Measurements from ENCODE around the gene CHD2.

Gene CHD2

GRCh38 chr15:93025625-93025982 is 125.5 kb downstream of the CHD2 start:
- 91 to 100% methylated on average over 1 of the region's 1 CpG for WGBS, 2 experiments
- Histone ChIP-seq H3K36me3 (ENCODE audit: control insufficient read depth, insufficient read depth, low read length) (peaks cover 32% of the 10 kb centered on the region), H3K9me3 (ENCODE audit: control insufficient read depth, low read length) (no peaks in the 10 kb centered on the region), H3K4me3 (ENCODE audit: insufficient read depth, low read depth, low read length) (no peak overlapping the region), H3K27ac (ENCODE audit: insufficient read depth, low read depth, low read length, poor library complexity, severe bottlenecking) (no peak overlapping the region), H3K4me1 (ENCODE audit: control insufficient read depth, insufficient read depth, low read length) (no peaks in the 10 kb centered on the region), H3K27me3 (ENCODE audit: control insufficient read depth, insufficient read depth, low read length, poor library complexity, severe bottlenecking) (no peaks in the 10 kb centered on the region)

DNA sequence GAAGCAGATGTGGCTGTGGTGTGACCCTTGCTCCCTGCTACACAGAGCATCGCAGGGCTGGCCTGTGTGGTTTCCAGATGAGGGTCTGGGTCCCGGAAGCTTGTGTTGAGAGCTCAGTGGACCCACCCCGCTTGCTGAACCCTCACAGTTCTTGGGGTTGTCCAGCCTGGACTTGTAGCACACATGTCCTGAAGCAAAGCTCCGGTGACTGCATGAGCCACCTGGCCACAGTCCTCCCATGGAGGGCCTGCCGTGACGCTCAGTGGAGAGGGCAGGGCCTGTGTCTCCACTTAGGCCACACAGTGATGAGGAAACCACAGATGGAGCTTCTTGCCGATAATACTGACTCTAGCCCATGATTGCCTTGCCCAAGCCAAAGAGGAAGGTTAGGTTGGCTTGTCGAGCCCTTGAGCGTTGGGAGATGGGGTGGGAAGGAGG is 126.3 kb downstream of the CHD2 start:
- peaks cover 24% of the 10 kb centered on the region for H3K36me3 ChIP-seq (ENCODE audit: control insufficient read depth, insufficient read depth, low read length)
- 95 to 97% methylated on average over 9 of the region's 9 CpGs for WGBS, 2 experiments
- H3K27ac ChIP-seq (ENCODE audit: insufficient read depth, low read depth, low read length, poor library complexity, severe bottlenecking) = no peak overlapping the region

DNA sequence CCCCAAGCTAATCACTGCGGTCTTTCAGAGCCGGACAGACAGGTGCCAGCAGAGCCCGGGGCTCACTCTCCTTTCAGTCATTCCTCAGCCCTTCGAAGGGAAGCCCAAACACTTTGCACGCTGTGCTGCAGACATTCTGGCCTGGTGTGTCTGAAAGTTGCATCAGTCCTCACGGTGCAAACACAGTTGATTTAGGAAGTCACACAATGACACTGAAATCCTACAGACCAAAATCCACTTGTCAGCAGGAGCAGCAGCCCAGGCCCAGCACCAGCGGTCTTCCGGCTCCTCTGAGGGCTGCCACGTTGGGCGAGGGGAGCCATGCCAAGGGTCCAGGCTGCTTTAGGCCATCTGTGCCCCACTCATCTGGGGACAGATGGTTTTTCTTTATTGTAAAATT is 127.3 kb downstream of the CHD2 start:
- no peaks in the 10 kb centered on the region for H3K27me3 ChIP-seq (ENCODE audit: control insufficient read depth, insufficient read depth, low read length, poor library complexity, severe bottlenecking)
- WGBS, 2 experiments = 92 to 96% methylated on average over 10 of the region's 10 CpGs
- H3K27ac ChIP-seq (ENCODE audit: insufficient read depth, low read depth, low read length, poor library complexity, severe bottlenecking) = no peak overlapping the region
- H3K4me1 ChIP-seq (ENCODE audit: control insufficient read depth, insufficient read depth, low read length) = no peaks in the 10 kb centered on the region
- H3K4me3 ChIP-seq (ENCODE audit: insufficient read depth, low read depth, low read length) = no peak overlapping the region
- peaks cover 17% of the 10 kb centered on the region for H3K36me3 ChIP-seq (ENCODE audit: control insufficient read depth, insufficient read depth, low read length)
- no peaks in the 10 kb centered on the region for H3K9me3 ChIP-seq (ENCODE audit: control insufficient read depth, low read length)

More for the DNA sequence above, 126.3 kb downstream of the CHD2 start:
- Histone ChIP-seq H3K4me3 (ENCODE audit: insufficient read depth, low read depth, low read length) (no peak overlapping the region), H3K27me3 (ENCODE audit: control insufficient read depth, insufficient read depth, low read length, poor library complexity, severe bottlenecking) (no peaks in the 10 kb centered on the region), H3K4me1 (ENCODE audit: control insufficient read depth, insufficient read depth, low read length) (no peaks in the 10 kb centered on the region), H3K9me3 (ENCODE audit: control insufficient read depth, low read length) (no peaks in the 10 kb centered on the region)

- Histone ChIP-seq H3K27me3 (ENCODE audit: control insufficient read depth, insufficient read depth, low read length, poor library complexity, severe bottlenecking) (no peaks in the 10 kb centered on the region), H3K4me1 (ENCODE audit: control insufficient read depth, insufficient read depth, low read length) (no peaks in the 10 kb centered on the region), H3K4me3 (ENCODE audit: insufficient read depth, low read depth, low read length) (no peak overlapping the region), H3K27ac (ENCODE audit: insufficient read depth, low read depth, low read length, poor library complexity, severe bottlenecking) (peak overlapping the region; percentile 6), H3K9me3 (ENCODE audit: control insufficient read depth, low read length) (no peaks in the 10 kb centered on the region), H3K36me3 (ENCODE audit: control insufficient read depth, insufficient read depth, low read length) (peaks cover 17% of the 10 kb centered on the region)
- 91 to 94% methylated on average over 13 of the region's 13 CpGs for WGBS, 2 experiments
Observed at GRCh38 chr15:93028111-93028631, 128.0 kb downstream of the CHD2 start.

GRCh38 chr15:93028632-93029213 is 128.6 kb downstream of the CHD2 start:
- Histone ChIP-seq H3K27ac (ENCODE audit: insufficient read depth, low read depth, low read length, poor library complexity, severe bottlenecking) (no peak overlapping the region), H3K4me3 (ENCODE audit: insufficient read depth, low read depth, low read length) (no peak overlapping the region), H3K9me3 (ENCODE audit: control insufficient read depth, low read length) (no peaks in the 10 kb centered on the region), H3K4me1 (ENCODE audit: control insufficient read depth, insufficient read depth, low read length) (no peaks in the 10 kb centered on the region), H3K36me3 (ENCODE audit: control insufficient read depth, insufficient read depth, low read length) (peaks cover 17% of the 10 kb centered on the region), H3K27me3 (ENCODE audit: control insufficient read depth, insufficient read depth, low read length, poor library complexity, severe bottlenecking) (no peaks in the 10 kb centered on the region)
- 92 to 93% methylated on average over 21 of the region's 21 CpGs for WGBS, 2 experiments

DNA sequence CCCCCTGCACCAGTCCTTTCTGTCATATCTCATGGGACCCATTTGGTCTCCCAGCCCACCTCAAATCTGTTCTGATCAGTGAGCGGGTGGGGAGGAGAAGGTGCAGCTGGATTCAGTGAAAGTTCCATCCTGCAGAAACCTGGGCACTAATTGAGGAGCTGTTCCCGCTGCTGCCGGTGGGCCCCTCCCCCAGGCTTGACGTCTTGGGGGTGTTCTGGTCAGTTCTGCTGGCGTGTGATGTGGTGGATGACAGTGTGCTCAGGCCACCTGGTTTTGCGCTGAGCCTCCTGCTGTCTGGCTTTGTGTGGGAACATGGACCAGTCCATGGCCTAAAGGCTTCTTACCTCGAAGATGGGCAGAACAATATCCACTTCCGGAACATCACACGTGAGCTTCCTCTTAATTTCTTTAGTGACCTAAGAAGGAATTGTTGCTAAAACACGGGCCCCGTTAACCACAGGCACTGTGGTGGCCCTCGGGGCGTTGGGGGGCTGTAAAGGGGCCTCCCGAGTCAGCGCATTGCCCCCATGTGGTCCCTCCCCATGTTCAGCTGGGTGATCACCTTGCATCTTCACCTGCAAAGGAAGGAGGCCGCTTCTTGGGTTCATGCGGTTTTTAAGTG is 129.2 kb downstream of the CHD2 start:
- Histone ChIP-seq H3K4me3 (ENCODE audit: insufficient read depth, low read depth, low read length) (no peak overlapping the region), H3K4me1 (ENCODE audit: control insufficient read depth, insufficient read depth, low read length) (no peaks in the 10 kb centered on the region), H3K27me3 (ENCODE audit: control insufficient read depth, insufficient read depth, low read length, poor library complexity, severe bottlenecking) (no peaks in the 10 kb centered on the region), H3K27ac (ENCODE audit: insufficient read depth, low read depth, low read length, poor library complexity, severe bottlenecking) (no peak overlapping the region), H3K9me3 (ENCODE audit: control insufficient read depth, low read length) (no peaks in the 10 kb centered on the region), H3K36me3 (ENCODE audit: control insufficient read depth, insufficient read depth, low read length) (peaks cover 14% of the 10 kb centered on the region)
- WGBS, 2 experiments = 92 to 93% methylated on average over 17 of the region's 17 CpGs

- Histone ChIP-seq H3K27ac (ENCODE audit: insufficient read depth, low read depth, low read length, poor library complexity, severe bottlenecking) (no peak overlapping the region), H3K27me3 (ENCODE audit: control insufficient read depth, insufficient read depth, low read length, poor library complexity, severe bottlenecking) (no peaks in the 10 kb centered on the region), H3K4me3 (ENCODE audit: insufficient read depth, low read depth, low read length) (no peak overlapping the region), H3K36me3 (ENCODE audit: control insufficient read depth, insufficient read depth, low read length) (peaks cover 8% of the 10 kb centered on the region), H3K4me1 (ENCODE audit: control insufficient read depth, insufficient read depth, low read length) (no peaks in the 10 kb centered on the region), H3K9me3 (ENCODE audit: control insufficient read depth, low read length) (no peaks in the 10 kb centered on the region)
- WGBS, 2 experiments = 81 to 84% methylated on average over 12 of the region's 12 CpGs
Observed at GRCh38 chr15:93029836-93030429, 129.8 kb downstream of the CHD2 start.

GRCh38 chr15:93030430-93031102 is 130.4 kb downstream of the CHD2 start:
- no peaks in the 10 kb centered on the region for H3K9me3 ChIP-seq (ENCODE audit: control insufficient read depth, low read length)
- no peak overlapping the region for H3K27ac ChIP-seq (ENCODE audit: insufficient read depth, low read depth, low read length, poor library complexity, severe bottlenecking)
- WGBS, 2 experiments = 47 to 50% methylated on average over 18 of the region's 20 CpGs

GRCh38 chr15:93031103-93031464 is 131.0 kb downstream of the CHD2 start:
- 82 to 86% methylated on average over 9 of the region's 9 CpGs for WGBS, 2 experiments
- H3K4me1 ChIP-seq (ENCODE audit: control insufficient read depth, insufficient read depth, low read length) = no peaks in the 10 kb centered on the region
- H3K4me3 ChIP-seq (ENCODE audit: insufficient read depth, low read depth, low read length) = no peak overlapping the region
- no peaks in the 10 kb centered on the region for H3K9me3 ChIP-seq (ENCODE audit: control insufficient read depth, low read length)
- H3K27ac ChIP-seq (ENCODE audit: insufficient read depth, low read depth, low read length, poor library complexity, severe bottlenecking) = no peak overlapping the region
- no peaks in the 10 kb centered on the region for H3K27me3 ChIP-seq (ENCODE audit: control insufficient read depth, insufficient read depth, low read length, poor library complexity, severe bottlenecking)
- peaks cover 4% of the 10 kb centered on the region for H3K36me3 ChIP-seq (ENCODE audit: control insufficient read depth, insufficient read depth, low read length)

More at GRCh38 chr15:93030430-93031102, 130.4 kb downstream of the CHD2 start:
- H3K36me3 ChIP-seq (ENCODE audit: control insufficient read depth, insufficient read depth, low read length) = peaks cover 4% of the 10 kb centered on the region
- H3K4me1 ChIP-seq (ENCODE audit: control insufficient read depth, insufficient read depth, low read length) = no peaks in the 10 kb centered on the region
- no peaks in the 10 kb centered on the region for H3K27me3 ChIP-seq (ENCODE audit: control insufficient read depth, insufficient read depth, low read length, poor library complexity, severe bottlenecking)
- no peak overlapping the region for H3K4me3 ChIP-seq (ENCODE audit: insufficient read depth, low read depth, low read length)

Data from ectodermal cell (in vitro differentiated cells).